Stimulated activated CD8-positive, alpha-beta memory T cell treated with anti-CD3 and anti-CD28 coated beads, Interleukin-12 subunit alpha, Interleukin-12 subunit beta, amount 100 ng/mL, for 24 hours (primary cell): ENCODE results near the gene TMEM95.
A peak's percentile ranks its signal among the peaks of the same experiment; 100 is the strongest.

Source experiments
- DNase-seq: peaks from one replicate; pipeline ENCODE4 v3.0.0-alpha.2; 2020; ENCODE audit errors: extremely low read depth

Gene TMEM95

GRCh38 chr17:7404737-7405349, 49.9 kb downstream of the TMEM95 start:
- peak; percentile 59 for DNase-seq

GRCh38 chr17:7405350-7406234, 50.6 kb downstream of the TMEM95 start:
- no peak for DNase-seq

DNA sequence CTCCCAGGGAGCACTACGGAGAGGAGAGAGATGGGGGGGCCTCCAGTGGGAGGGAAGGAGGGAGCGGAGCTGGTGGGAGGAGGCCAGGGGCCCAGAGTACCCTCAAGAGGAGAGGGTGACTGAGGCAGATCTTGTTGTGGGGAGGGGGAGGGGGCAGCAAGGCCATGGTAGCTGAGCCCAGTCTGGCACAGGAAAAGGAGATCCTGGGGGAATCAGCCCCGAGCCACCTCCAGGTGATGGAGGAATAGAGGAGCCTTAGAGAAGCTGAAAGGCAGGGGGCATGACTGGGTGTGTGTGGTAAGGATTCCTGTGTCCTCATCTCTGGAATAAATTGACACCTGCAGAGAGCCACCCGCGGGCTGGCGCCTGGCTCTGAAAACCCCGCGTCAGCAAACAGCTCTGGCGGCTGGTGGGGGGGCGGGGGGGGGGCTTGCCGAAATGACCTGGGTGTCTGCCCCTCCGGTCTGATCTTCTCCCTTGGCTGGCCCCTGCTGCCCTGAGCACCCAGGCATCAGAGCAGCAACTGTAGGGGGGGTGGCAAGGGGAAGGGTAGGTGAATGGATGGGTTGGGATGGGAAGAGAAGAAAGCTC, 51.4 kb downstream of the TMEM95 start:
- no peak for DNase-seq
